Stimulated activated CD8-positive, alpha-beta memory T cell treated with anti-CD3 and anti-CD28 coated beads, Interleukin-15, amount 100 ng/mL, for 1 hour (primary cell): ENCODE data around the gene KCNK17.
"Not testable (repeated sequence)": the region's sequence is repeated elsewhere in the genome, so short reads cannot be mapped to it uniquely, and the experiment has no call there.

ENCODE experiments used
- DNase-seq: peaks from one replicate; pipeline ENCODE4 v3.0.0-alpha.2; 2020; ENCODE audit warnings: low read depth

Gene KCNK17

GRCh38 chr6:39302011-39302410 lies 12.2 kb downstream of the KCNK17 start:
- no peak for DNase-seq

- DNase-seq, result no peak
These were observed 12.6 kb downstream of the KCNK17 start for GRCh38 chr6:39301606-39302005.

- DNase-seq, result no peak
These were observed 13.5 kb downstream of the KCNK17 start for GRCh38 chr6:39300739-39301138.

DNA sequence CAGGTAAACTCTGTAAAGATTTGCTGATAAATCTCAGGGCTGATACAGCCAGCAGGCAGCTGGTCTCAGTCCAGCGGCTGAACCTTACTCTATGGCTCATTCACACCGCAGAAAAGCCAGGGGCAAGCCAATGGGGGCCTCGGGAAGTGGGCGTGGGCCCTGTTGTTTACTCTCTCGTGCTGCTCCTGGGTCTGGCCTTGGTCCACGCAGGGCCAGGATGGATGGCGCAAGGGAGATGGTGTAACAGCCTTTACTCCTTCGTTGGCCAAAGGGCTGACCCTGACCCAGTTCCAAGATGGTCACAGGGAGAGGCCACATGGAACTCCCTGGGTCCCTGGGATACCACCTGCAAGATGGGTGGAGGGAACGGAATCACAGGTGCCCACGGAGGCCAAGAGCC lies 16.2 kb downstream of the KCNK17 start:
- no peak for DNase-seq

GRCh38 chr6:39296745-39297640 lies 17.2 kb downstream of the KCNK17 start:
- DNase-seq, result no peak

GRCh38 chr6:39295611-39296011 lies 18.6 kb downstream of the KCNK17 start:
- no peak for DNase-seq

- no peak for DNase-seq
These were observed 19.3 kb downstream of the KCNK17 start for GRCh38 chr6:39294899-39295298.

DNA sequence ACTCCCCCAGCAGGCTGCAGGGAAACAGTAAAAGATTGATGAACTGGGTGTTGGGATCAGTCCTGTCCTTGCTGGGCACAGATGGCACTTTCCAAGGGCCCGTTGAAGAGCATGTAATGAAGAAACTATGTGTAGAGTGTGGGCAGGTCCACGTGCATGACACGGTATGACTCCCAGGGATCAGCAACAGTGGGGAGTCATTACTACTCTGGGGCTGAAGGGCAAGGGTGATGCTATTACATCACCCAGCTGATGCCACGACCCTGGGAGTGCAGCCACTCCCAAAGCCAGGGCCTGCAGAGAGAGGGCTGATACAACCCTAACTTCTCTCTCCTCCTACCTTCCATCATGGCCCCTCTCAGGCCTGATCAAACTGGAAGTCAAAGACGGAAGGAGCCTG lies 20.1 kb downstream of the KCNK17 start:
- DNase-seq, result no peak

DNA sequence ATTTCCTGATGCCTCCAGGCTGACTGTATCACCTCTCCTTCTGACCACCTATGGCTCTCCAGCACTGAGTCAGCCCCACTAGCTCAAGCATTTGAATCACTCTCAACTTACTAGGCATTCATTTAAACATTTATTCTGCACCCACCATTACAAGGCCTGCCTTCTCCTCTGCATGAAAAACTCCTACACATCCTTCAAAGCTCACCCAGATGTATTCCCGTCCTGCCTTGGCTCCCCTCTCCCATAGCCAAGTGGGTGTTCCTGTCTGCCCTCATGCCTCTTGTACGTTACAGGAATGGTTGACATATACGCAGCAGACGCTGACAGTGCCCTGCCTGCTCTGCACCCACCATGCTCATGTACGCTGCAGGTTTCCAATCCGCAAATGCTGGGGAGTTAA lies 21.6 kb downstream of the KCNK17 start:
- DNase-seq, result no peak

DNA sequence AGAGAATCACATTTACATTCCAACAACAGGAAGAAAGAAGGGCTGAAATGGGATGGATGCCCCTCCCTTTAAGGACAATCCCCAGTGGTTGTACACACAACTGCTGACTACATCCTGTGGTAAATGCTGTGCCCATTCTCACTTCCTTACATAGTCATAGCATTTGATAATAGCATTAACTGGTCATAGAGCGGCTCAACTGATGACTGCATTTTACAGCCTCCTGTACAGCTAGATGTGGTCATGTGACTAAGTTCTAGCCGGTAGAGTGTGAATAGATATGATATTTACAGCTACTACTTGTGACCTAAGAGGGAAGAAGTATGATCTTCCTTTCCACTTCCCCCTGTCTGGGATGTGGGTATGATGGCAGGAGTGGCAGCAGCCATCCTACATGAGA lies 24.7 kb downstream of the KCNK17 start:
- no peak for DNase-seq

DNA sequence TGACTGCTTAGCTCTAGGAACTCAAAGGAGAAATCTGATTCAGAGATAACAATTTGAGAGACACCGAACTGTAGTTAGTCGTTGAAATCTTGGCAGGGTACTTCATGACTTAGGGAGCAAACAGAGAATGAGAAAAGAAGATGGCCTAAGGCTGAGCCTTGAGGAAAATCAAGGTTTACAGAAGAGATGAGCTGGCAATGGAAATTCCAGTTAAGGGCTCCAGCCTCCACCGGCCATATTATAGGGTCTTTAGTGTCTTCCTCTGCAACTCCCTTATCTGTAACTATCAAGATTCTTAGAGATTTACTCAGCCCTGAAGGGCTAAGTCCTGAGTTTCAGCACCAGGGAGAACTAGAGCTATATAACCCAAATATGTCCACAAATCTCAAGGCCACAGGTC lies 26.6 kb downstream of the KCNK17 start:
- DNase-seq, result no peak

DNA sequence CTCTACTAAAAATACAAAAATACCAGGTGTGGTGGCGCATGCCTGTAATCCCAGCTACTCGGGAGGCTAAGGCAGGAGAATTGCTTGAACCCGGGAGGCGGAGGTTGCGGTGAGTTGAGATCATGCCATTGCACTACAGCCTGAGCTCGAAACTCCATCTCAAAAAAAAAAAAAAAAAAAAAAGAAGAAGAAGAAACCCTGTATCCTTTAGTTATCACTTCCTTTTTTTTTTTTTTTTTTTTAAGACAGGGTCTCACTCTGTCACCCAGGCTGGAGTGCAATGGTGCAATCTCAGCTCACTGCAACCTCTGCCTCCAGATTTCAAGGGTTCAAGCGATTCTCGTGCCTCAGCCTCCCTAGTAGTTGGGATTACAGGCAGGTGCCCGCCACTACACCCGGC lies 27.6 kb downstream of the KCNK17 start:
- DNase-seq, result not testable (repeated sequence)

- no peak for DNase-seq
These were observed 31.4 kb downstream of the KCNK17 start for GRCh38 chr6:39282774-39283173.

GRCh38 chr6:39281312-39281980 lies 32.8 kb downstream of the KCNK17 start:
- no peak for DNase-seq

GRCh38 chr6:39280247-39280731 lies 33.9 kb downstream of the KCNK17 start:
- DNase-seq, result no peak

DNA sequence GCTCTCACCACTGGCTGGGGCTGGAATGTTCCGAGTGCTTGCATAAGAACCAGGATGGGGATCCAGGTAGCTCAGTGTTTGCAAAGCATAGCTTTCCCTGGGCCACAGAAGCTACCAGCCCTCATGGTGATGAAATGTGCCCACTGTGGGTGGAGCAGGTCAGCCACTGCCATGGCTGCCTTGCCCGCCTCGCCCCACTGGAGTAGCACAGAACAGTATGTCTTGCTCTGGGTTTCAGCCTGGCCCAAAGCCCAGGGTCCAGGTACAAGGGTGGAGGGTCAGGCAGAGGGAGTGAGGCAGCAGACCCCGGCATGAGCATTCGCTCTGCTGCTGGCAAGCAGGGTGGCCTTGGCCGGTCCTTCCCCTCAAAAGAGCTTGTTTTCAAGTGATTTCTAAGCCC lies 34.7 kb downstream of the KCNK17 start:
- DNase-seq, result no peak

GRCh38 chr6:39276379-39276995 lies 37.7 kb downstream of the KCNK17 start:
- no peak for DNase-seq

DNA sequence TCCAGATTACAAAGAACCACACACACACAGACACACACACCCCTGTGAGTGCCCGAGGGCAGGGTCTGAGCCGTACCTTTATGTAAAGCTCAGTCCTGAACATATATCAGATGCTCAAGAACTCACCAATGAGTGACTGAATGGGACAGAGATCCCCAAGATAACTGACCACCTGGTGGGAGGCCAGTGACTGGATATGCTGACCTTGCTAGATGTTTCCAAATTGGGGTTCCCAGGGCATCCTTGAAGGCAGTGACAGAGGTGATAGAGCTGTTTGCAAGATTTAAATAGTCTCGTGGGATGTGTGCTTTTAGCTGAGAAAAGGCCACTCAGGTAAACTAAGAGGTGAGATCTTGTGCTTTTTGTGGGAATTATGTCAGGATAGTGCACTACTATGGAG lies 39.3 kb downstream of the KCNK17 start:
- no peak for DNase-seq

DNA sequence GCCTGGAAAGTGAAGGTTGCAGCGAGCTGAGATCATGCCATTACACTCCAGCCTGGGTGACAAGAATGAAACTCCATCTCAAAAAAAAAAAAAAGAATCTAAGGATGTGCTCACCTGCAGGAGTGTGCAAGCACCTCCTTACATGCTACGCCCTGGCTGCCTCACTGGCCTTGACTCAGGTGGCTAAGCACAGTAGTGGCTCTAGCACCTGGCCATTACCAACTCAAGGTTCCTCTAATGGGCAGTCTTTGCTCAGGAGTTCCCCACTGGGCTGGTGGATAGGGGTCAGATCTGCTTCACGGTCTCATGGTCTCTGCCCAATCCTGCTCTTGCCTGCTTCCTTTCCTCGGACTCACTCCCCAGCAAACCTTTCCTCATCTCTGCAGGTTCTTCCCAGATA lies 39.7 kb downstream of the KCNK17 start:
- no peak for DNase-seq

DNA sequence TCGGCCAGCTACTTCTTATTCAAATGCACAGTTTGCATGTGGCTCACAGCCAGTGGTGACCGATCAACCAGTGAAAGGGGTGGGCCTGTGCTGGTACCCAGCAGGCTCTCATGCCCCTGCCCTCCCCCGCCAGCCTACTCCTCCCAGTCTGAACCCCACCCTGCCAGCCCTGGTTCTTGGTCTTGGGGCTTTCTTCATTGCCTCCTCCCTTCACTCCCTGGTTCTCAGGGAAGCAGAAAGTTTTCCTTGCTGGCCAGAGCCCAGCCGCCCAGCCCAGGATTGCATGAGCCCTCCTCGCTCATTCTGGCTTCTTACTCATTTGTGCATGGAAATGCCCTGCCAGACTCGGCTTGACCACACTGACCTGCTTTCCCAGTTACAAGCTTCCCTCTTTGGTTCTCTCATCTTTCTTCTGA lies 40.8 kb downstream of the KCNK17 start:
- no peak for DNase-seq

DNA sequence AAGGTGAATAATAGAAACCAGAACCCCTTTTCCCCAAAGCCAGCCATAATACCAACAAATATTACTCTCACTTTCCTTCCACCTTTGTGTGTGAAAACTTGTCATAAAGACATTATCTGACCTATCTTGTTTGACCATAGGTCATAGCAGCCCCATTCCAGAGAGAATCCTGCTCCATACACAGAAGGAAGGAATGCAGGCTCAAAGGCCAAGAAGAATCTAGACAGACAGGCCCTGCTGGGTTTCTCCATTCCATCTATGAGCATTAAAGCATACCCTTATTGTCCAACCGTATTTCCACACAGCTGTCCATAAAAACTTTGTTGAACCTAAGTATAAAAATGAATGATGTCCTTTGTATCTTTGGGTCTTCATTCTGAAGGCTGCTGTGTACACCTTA lies 44.3 kb downstream of the KCNK17 start:
- no peak for DNase-seq

- no peak for DNase-seq
These were observed 45.5 kb downstream of the KCNK17 start for GRCh38 chr6:39268721-39269120.

DNA sequence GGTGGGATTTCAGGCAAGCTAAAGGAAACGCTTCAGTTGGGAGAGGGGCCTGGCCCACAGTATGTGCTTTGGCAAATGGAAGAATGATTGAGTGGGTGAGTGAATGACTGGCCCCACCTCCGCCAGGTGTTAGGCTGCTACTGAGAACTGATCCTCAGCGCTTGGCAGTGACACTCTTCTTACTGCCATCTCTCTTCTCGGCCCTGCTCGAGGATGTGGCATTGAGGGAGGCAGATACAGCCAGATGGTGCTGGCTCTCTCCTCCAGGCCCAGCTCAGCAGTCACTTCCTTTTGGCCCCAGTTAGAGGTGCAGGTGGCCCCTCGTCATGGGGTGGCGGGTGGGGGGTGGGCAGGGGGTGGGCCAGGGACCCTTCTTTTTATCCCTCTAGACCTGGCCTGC lies 46.0 kb downstream of the KCNK17 start:
- no peak for DNase-seq
